Spleen (tissue), 11 donors: ENCODE results near the gene CERT1. TPM values are rescaled to one million over a fixed set of nuclear protein-coding genes. Genes with fewer than 3 reads are reported as not detected.

Experiments
- DNase-seq: peaks from one replicate; pipeline ENCODE4 v3.0.0-alpha.2; 2020
- H3K27ac ChIP-seq, 8 donors: fragments of 200-600 bp; sonication (generic) in 7 of 8; 1 replicate in 4 of 8; 2 replicates in 4 of 8; pipeline versions ENCODE4 v1.5.0 to v1.8.0; 2016 to 2021; ENCODE audit warnings: inconsistent platforms in 4 of 8, mild to moderate bottlenecking in 4 of 8, moderate library complexity in 1 of 8
- H3K27me3 ChIP-seq, 7 donors: fragments of 200-600 bp; sonication (generic) in 6 of 7; replicated peaks in 1 of 7; 1 replicate in 4 of 7; 2 replicates in 3 of 7; pipeline versions ENCODE4 v1.5.0 to v1.8.0; 2016 to 2021; ENCODE audit warnings: inconsistent platforms in 3 of 7, mild to moderate bottlenecking in 1 of 7
- H3K36me3 ChIP-seq, 6 donors: fragments of 200-600 bp; sonication (generic) in 5 of 6; 1 replicate in 4 of 6; 2 replicates in 2 of 6; pipeline versions ENCODE4 v1.5.0 to v1.8.0; 2016 to 2021; ENCODE audit warnings: inconsistent platforms in 2 of 6
- H3K4me1 ChIP-seq, 6 donors: fragments of 200-600 bp; sonication (generic) in 5 of 6; 1 replicate in 3 of 6; 2 replicates in 3 of 6; pipeline versions ENCODE4 v1.5.0 to v1.8.0; 2016 to 2021; ENCODE audit warnings: inconsistent platforms in 3 of 6
- H3K4me3 ChIP-seq, 8 donors: fragments of 200-600 bp; sonication (generic) in 7 of 8; 1 replicate in 4 of 8; 2 replicates in 4 of 8; pipeline versions ENCODE4 v1.5.0 to v1.8.0; 2016 to 2021; ENCODE audit warnings: inconsistent platforms in 4 of 8, mild to moderate bottlenecking in 4 of 8, moderate library complexity in 2 of 8
- H3K9me3 ChIP-seq, 8 donors: fragments of 200-600 bp; sonication (generic) in 7 of 8; 1 replicate in 4 of 8; 2 replicates in 4 of 8; pipeline versions ENCODE4 v1.5.0 to v1.8.0; 2016 to 2021; ENCODE audit warnings: inconsistent platforms in 4 of 8
- POLR2A ChIP-seq, 3 donors: fragments of 450-650 bp; IDR thresholded peaks; one replicate each; pipeline ENCODE4 v1.5.1; 2017; ENCODE audit warnings: antibody characterized with exemption in 3 of 3, mild to moderate bottlenecking in 1 of 3
- POLR2AphosphoS5 ChIP-seq, 3 donors: sonication (generic); formaldehyde crosslinking; IDR thresholded peaks; one replicate each; pipeline ENCODE4 v1.5.1; 2017; ENCODE audit warnings: antibody characterized with exemption in 3 of 3
- whole genome bisulfite sequencing, 5 donors: extraction: QIAGEN DNeasy Blood & Tissue Kit in 3 of 5; methylation state at CpG; one replicate each; pipeline versions ENCODE4 v1.1.5 to v1.1.7; 2013 to 2018; 5-methylcytosine and 5-hydroxymethylcytosine counted together
- intact Hi-C: fragments of 100-400 bp; cut with DNase I; formaldehyde crosslinking; loops from one replicate; pipeline ENCODE4 v1.15.0; 2023; ENCODE audit warnings: low total_unique reads
- polyA plus RNA-seq, 3 donors: library from polyadenylated mRNA; stranded (reverse); fragments of 200-250 nt; gene quantifications; one replicate each; pipeline ENCODE4 v1.2.1, GENCODE V29; 2013
- total RNA-seq, 7 donors: library from RNA; depleted of rRNA in 3 of 7; stranded (reverse); fragments of >200 nt in 3 of 7; fragmentation: NEBNext Ultra II Directional in 4 of 7; extraction: Animal tissue kit (Norgen Biotek cat#: 25700) in 4 of 7; gene quantifications; one replicate each; pipeline versions ENCODE4 v1.1.0 to v1.2.1, GENCODE V29; 2016 to 2021
- TF ChIP-seq, protein P1 (sequence below), 11 experiments: fragments of 200-600 bp in 7 of 11; fragments of 450-650 bp in 4 of 11; sonication (generic) in 4 of 11; IDR thresholded peaks in 8 of 11; conservative IDR thresholded peaks in 3 of 11; 1 replicate in 7 of 11; 2 replicates in 4 of 11; pipeline versions ENCODE4 v1.4.0 to v1.8.0; 2016 to 2021; ENCODE audit warnings: antibody characterized with exemption in 11 of 11, inconsistent platforms in 4 of 11, mild to moderate bottlenecking in 1 of 11
- donor health status: healthy with polysubstance abuse.
- donor health status: DM: no; HTN: no; CAD: no; lungs with moderate emphysema.
- donor health status: DM: no; HTN: no; CAD: no.
- donor health status: Bipolar disorder and iron deficiency.
- donor health status: healthy.
- donor health status: DM: no; HTN: no; CAD: no.
- donor health status: DM: yes; HTN: yes; CAD: no.

CERT1 gene
- total and polyA plus RNA-seq, 10 donors, result 8.5 to 71.1 (median 51.4) TPM

- TF ChIP-seq POLR2A (IDR thresholded peaks at IDR 0.05) (no peak), POLR2AphosphoS5 (IDR thresholded peaks at IDR 0.05) (no peak)
- TF ChIP-seq, protein P1, sequence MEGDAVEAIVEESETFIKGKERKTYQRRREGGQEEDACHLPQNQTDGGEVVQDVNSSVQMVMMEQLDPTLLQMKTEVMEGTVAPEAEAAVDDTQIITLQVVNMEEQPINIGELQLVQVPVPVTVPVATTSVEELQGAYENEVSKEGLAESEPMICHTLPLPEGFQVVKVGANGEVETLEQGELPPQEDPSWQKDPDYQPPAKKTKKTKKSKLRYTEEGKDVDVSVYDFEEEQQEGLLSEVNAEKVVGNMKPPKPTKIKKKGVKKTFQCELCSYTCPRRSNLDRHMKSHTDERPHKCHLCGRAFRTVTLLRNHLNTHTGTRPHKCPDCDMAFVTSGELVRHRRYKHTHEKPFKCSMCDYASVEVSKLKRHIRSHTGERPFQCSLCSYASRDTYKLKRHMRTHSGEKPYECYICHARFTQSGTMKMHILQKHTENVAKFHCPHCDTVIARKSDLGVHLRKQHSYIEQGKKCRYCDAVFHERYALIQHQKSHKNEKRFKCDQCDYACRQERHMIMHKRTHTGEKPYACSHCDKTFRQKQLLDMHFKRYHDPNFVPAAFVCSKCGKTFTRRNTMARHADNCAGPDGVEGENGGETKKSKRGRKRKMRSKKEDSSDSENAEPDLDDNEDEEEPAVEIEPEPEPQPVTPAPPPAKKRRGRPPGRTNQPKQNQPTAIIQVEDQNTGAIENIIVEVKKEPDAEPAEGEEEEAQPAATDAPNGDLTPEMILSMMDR (IDR thresholded peaks at IDR 0.05 in 8 of 11, conservative IDR thresholded peaks at IDR 0.05 in 3 of 11), result no peak
- Histone ChIP-seq H3K36me3 (peaks cover 0 to 81% (median 22%) of the 10 kb centered on the region in 6 donors), H3K9me3 (no peaks in the 10 kb centered on the region), H3K27ac (no peak overlapping the region), H3K27me3 (no peaks in the 10 kb centered on the region), H3K4me1 (no peaks in the 10 kb centered on the region), H3K4me3 (no peak overlapping the region)
- WGBS, 5 donors, result 66 to 75% (median 72%) methylated on average over 3 of the region's 3 CpGs
- intact Hi-C loops, result no loop called here
- no peak for DNase-seq
These were observed 106.1 kb downstream of the CERT1 start for GRCh38 chr5:75405296-75405695.

- no peaks in the 10 kb centered on the region for H3K4me1 ChIP-seq
- no peaks in the 10 kb centered on the region for H3K9me3 ChIP-seq
- peak overlapping the region in 4 of 8 donors; percentile 8 to 20 (median 14) for H3K27ac ChIP-seq
- no peak overlapping the region for H3K4me3 ChIP-seq
- no peak for DNase-seq
- intact Hi-C loops, result no loop called here
- WGBS, 5 donors, result 77 to 89% (median 83%) methylated on average over 3 of the region's 3 CpGs
- TF ChIP-seq POLR2A (IDR thresholded peaks at IDR 0.05) (no peak), POLR2AphosphoS5 (IDR thresholded peaks at IDR 0.05) (no peak)
- TF ChIP-seq, protein P1 (IDR thresholded peaks at IDR 0.05 in 8 of 11, conservative IDR thresholded peaks at IDR 0.05 in 3 of 11), result no peak
- H3K27me3 ChIP-seq, result no peaks in the 10 kb centered on the region
- peaks cover 0 to 94% (median 23%) of the 10 kb centered on the region in 6 donors for H3K36me3 ChIP-seq
These were observed 116.2 kb downstream of the CERT1 start for GRCh38 chr5:75395277-75395676.

- no peak overlapping the region for H3K4me3 ChIP-seq
- no peak for DNase-seq
- WGBS, 5 donors, result 73 to 90% (median 75%) methylated on average over 2 of the region's 2 CpGs
- TF ChIP-seq, protein P1 (IDR thresholded peaks at IDR 0.05 in 8 of 11, conservative IDR thresholded peaks at IDR 0.05 in 3 of 11), result no peak
- TF ChIP-seq POLR2A (IDR thresholded peaks at IDR 0.05), result no peak
- no peak for TF ChIP-seq POLR2AphosphoS5 (IDR thresholded peaks at IDR 0.05)
- H3K27me3 ChIP-seq, result no peaks in the 10 kb centered on the region
- H3K4me1 ChIP-seq, result no peaks in the 10 kb centered on the region
- no peak overlapping the region for H3K27ac ChIP-seq
- H3K9me3 ChIP-seq, result no peaks in the 10 kb centered on the region
- H3K36me3 ChIP-seq, result peaks cover 0 to 95% (median 41%) of the 10 kb centered on the region in 6 donors
- intact Hi-C loops, result no loop called here
These were observed 122.0 kb downstream of the CERT1 start for GRCh38 chr5:75389430-75389829.

- no peak for DNase-seq
- 83 to 96% (median 90%) methylated on average over 6 of the region's 6 CpGs for WGBS, 5 donors
- TF ChIP-seq POLR2A (IDR thresholded peaks at IDR 0.05) (no peak), POLR2AphosphoS5 (IDR thresholded peaks at IDR 0.05) (no peak)
- TF ChIP-seq, protein P1 (IDR thresholded peaks at IDR 0.05 in 8 of 11, conservative IDR thresholded peaks at IDR 0.05 in 3 of 11), result no peak
- no peak overlapping the region for H3K4me3 ChIP-seq
- intact Hi-C loops, result no loop called here
- no peaks in the 10 kb centered on the region for H3K27me3 ChIP-seq
- no peaks in the 10 kb centered on the region for H3K4me1 ChIP-seq
- no peak overlapping the region for H3K27ac ChIP-seq
- H3K36me3 ChIP-seq, result peaks cover 0 to 98% (median 51%) of the 10 kb centered on the region in 6 donors
- H3K9me3 ChIP-seq, result no peaks in the 10 kb centered on the region
These were observed 123.6 kb downstream of the CERT1 start for GRCh38 chr5:75387806-75388205.
